CD4-positive, alpha-beta memory T cell (primary cell): ENCODE data around the gene ODAD3. TPM values are rescaled to one million over a fixed set of nuclear protein-coding genes. Genes with fewer than 3 reads are reported as not detected.
"Not testable (repeated sequence)": the region's sequence is repeated elsewhere in the genome, so short reads cannot be mapped to it uniquely, and the experiment has no call there.

Source experiments
- CTCF ChIA-PET: fragments of 350-600 bp; sonication (Branson Sonifier 250); formaldehyde crosslinking; loops from one replicate; lab custom pipeline; 2021; ENCODE audit warnings: inconsistent platforms; ENCODE audit not compliant: partially characterized antibody; lab: Charles Lee
- POLR2A ChIA-PET: fragments of 350-600 bp; sonication (Branson Sonifier 250); formaldehyde crosslinking; loops from one replicate; lab custom pipeline; 2021; ENCODE audit not compliant: partially characterized antibody; lab: Charles Lee
- DNase-seq, 5 donors: peaks; one replicate each; pipeline versions ENCODE4 v3.0.0 to v3.0.0-alpha.2; 2020 to 2022; ENCODE audit warnings: mixed read lengths in 1 of 5
- H3K27ac ChIP-seq: one replicate; pipeline ENCODE4 v1.7.0; 2013; ENCODE audit warnings: low read depth, low read length
- H3K27me3 ChIP-seq: 2 replicates; pipeline ENCODE4 v1.7.0; 2013; ENCODE audit warnings: mild to moderate bottlenecking, low read length, moderate library complexity; ENCODE audit not compliant: insufficient read depth
- H3K36me3 ChIP-seq: 2 replicates; pipeline ENCODE4 v1.7.0; 2013; ENCODE audit warnings: mild to moderate bottlenecking, low read length, moderate library complexity; ENCODE audit not compliant: insufficient read depth
- H3K4me1 ChIP-seq: 2 replicates; pipeline ENCODE4 v1.7.0; 2013; ENCODE audit warnings: mild to moderate bottlenecking, low read length, moderate library complexity; ENCODE audit not compliant: insufficient read depth
- H3K4me3 ChIP-seq, 2 donors: one replicate each; pipeline ENCODE4 v1.7.0; 2013; ENCODE audit warnings: low read length in 2 of 2, mild to moderate bottlenecking in 1 of 2
- H3K9me3 ChIP-seq, 2 donors: one replicate each; pipeline ENCODE4 v1.7.0; 2013; ENCODE audit warnings: low read length in 2 of 2, control low read depth in 1 of 2; ENCODE audit not compliant: control insufficient read depth in 1 of 2
- H3K27ac Mint-ChIP-seq, 7 donors: one replicate each; pipeline ENCODE4 v1.8.0; 2020 to 2021; ENCODE audit warnings: mixed read lengths in 7 of 7, mild to moderate bottlenecking in 6 of 7, inconsistent platforms in 3 of 7, moderate library complexity in 3 of 7
- H3K27me3 Mint-ChIP-seq, 2 donors: one replicate each; pipeline ENCODE4 v1.8.0; 2020 to 2021; ENCODE audit warnings: mixed read lengths in 2 of 2
- H3K36me3 Mint-ChIP-seq, 2 donors: one replicate each; pipeline ENCODE4 v1.8.0; 2020 to 2021; ENCODE audit warnings: mixed read lengths in 2 of 2, inconsistent platforms in 1 of 2, mild to moderate bottlenecking in 1 of 2
- H3K4me1 Mint-ChIP-seq, 4 donors: one replicate each; pipeline ENCODE4 v1.8.0; 2020 to 2021; ENCODE audit warnings: mixed read lengths in 4 of 4, mild to moderate bottlenecking in 1 of 4
- H3K4me3 Mint-ChIP-seq, 8 donors: one replicate each; pipeline ENCODE4 v1.8.0; 2020 to 2021; ENCODE audit warnings: mixed read lengths in 8 of 8, mild to moderate bottlenecking in 7 of 8, moderate library complexity in 6 of 8, inconsistent platforms in 3 of 8
- H3K9me3 Mint-ChIP-seq, 8 donors: one replicate each; pipeline ENCODE4 v1.8.0; 2020 to 2021; ENCODE audit warnings: mixed read lengths in 8 of 8, mild to moderate bottlenecking in 5 of 8, inconsistent platforms in 3 of 8, moderate library complexity in 1 of 8
- intact Hi-C: fragments of 100-400 bp; cut with micrococcal nuclease; formaldehyde crosslinking; loops from one replicate; pipeline ENCODE4 v1.15.1; 2023
- polyA plus RNA-seq, 2 donors: library from polyadenylated mRNA; unstranded; fragments of 300-500 nt; fragmentation: Illumina TruSeq; gene quantifications; one replicate each; pipeline ENCODE4 v1.2.3, GENCODE V29; 2021
- total RNA-seq, 2 experiments: library from RNA; stranded (reverse); gene quantifications; one replicate each; pipeline ENCODE4 v1.2.3, GENCODE V29; 2021

Gene ODAD3
- total and polyA plus RNA-seq, 4 experiments from 2014 or later: not detected

GRCh38 chr19:11434703-11435056 is 241 bp downstream of the ODAD3 start:
- Histone ChIP-seq H3K27me3 (no peaks in the 10 kb centered on the region), H3K4me3 (peak overlapping the region; percentile 95 to 97), H3K27ac (peak overlapping the region; percentile 74), H3K9me3 (no peaks in the 10 kb centered on the region), H3K4me1 (peaks cover 19% of the 10 kb centered on the region), H3K36me3 (peaks cover 14% of the 10 kb centered on the region)
- peak overlapping the region; percentile 97 to 100 (median 99) for H3K4me3 Mint-ChIP-seq
- ChIA-PET CTCF (interaction anchor here (0.6 to 4.0 kb wide), 6 partner anchors 8 to 94 kb away, joined by 3 to 22 read pairs (median 7); partner anchors contain the start of gene EPOR), POLR2A (interaction anchor here (0.9 to 3.0 kb wide), 9 partner anchors 13 to 1616 kb away, joined by 3 to 32 read pairs (median 4); partner anchors contain the start of genes FBXL12 and SWSAP1)
- DNase-seq: no peak
- peaks cover 2 to 3% of the 10 kb centered on the region in 2 donors for H3K27me3 Mint-ChIP-seq
- intact Hi-C loops: loop anchor here (1.0 kb wide), 10 partner anchors 12 to 279 kb away; partner anchors contain the start of genes CCDC159, ECSIT, ELOF1 and SPC24
- H3K27ac Mint-ChIP-seq: peak overlapping the region; percentile 95 to 100 (median 98)
- peaks cover 11 to 18% of the 10 kb centered on the region in 2 donors for H3K36me3 Mint-ChIP-seq
- H3K4me1 Mint-ChIP-seq: peaks cover 14 to 31% (median 23%) of the 10 kb centered on the region in 4 donors
- peaks cover 0 to 4% (median 0%) of the 10 kb centered on the region in 8 donors for H3K9me3 Mint-ChIP-seq

GRCh38 chr19:11433526-11433925 is 1.4 kb downstream of the ODAD3 start:
- intact Hi-C loops, H3K27ac ChIP-seq, H3K4me3 ChIP-seq, H3K27me3 Mint-ChIP-seq, H3K9me3 ChIP-seq, H3K36me3 ChIP-seq, H3K27me3 ChIP-seq, H3K9me3 Mint-ChIP-seq, DNase-seq: not testable (repeated sequence)
- H3K27ac Mint-ChIP-seq: peak overlapping the region in 2 of 7 donors; percentile 41 to 60
- CTCF ChIA-PET: interaction anchor here (1.7 to 4.0 kb wide), 3 partner anchors 49 to 59 kb away, joined by 6 to 22 read pairs (median 16); partner anchors contain the start of gene SWSAP1
- peaks cover 11 to 15% of the 10 kb centered on the region in 2 donors for H3K36me3 Mint-ChIP-seq
- H3K4me3 Mint-ChIP-seq: peak overlapping the region in 2 of 8 donors; percentile 8 to 46
- H3K4me1 ChIP-seq: peaks cover 19% of the 10 kb centered on the region
- peaks cover 14 to 31% (median 23%) of the 10 kb centered on the region in 4 donors for H3K4me1 Mint-ChIP-seq
- POLR2A ChIA-PET: interaction anchor here (0.8 kb wide), 1 partner anchor 56 kb away, joined by 4 read pairs; no protein-coding TSS in a partner anchor

- peaks cover 23% of the 10 kb centered on the region for H3K27me3 ChIP-seq
- POLR2A ChIA-PET: no interaction called here
- CTCF ChIA-PET: interaction anchor here (0.9 to 1.2 kb wide), 2 partner anchors 8 to 133 kb away, joined by 3 to 4 read pairs; partner anchors contain the start of gene ODAD3
These were observed 8.3 kb downstream of the ODAD3 start for GRCh38 chr19:11426656-11427055.

GRCh38 chr19:11425719-11426457 is 9.0 kb downstream of the ODAD3 start:
- Mint-ChIP-seq H3K36me3 (no peaks in the 10 kb centered on the region), H3K27ac (no peak overlapping the region), H3K9me3 (no peaks in the 10 kb centered on the region), H3K27me3 (peaks cover 24 to 27% of the 10 kb centered on the region in 2 donors), H3K4me1 (peaks cover 8 to 31% (median 26%) of the 10 kb centered on the region in 4 donors), H3K4me3 (no peak overlapping the region)
- ChIA-PET CTCF (interaction anchor here (1.2 kb wide), 1 partner anchor 9 kb away, joined by 3 read pairs; the partner anchor contains the start of gene ODAD3), POLR2A (no interaction called here)
- no peaks in the 10 kb centered on the region for H3K36me3 ChIP-seq
- H3K9me3 ChIP-seq: no peaks in the 10 kb centered on the region
- no peak for DNase-seq
- H3K4me1 ChIP-seq: peaks cover 32% of the 10 kb centered on the region
- intact Hi-C loops: no loop called here
- H3K27me3 ChIP-seq: peaks cover 31% of the 10 kb centered on the region
- H3K4me3 ChIP-seq: no peak overlapping the region
- no peak overlapping the region for H3K27ac ChIP-seq

More at GRCh38 chr19:11426656-11427055, 8.3 kb downstream of the ODAD3 start:
- Mint-ChIP-seq H3K36me3 (no peaks in the 10 kb centered on the region), H3K4me1 (peaks cover 3 to 23% (median 20%) of the 10 kb centered on the region in 4 donors), H3K4me3 (no peak overlapping the region), H3K27me3 (peaks cover 16 to 22% of the 10 kb centered on the region in 2 donors), H3K27ac (no peak overlapping the region), H3K9me3 (no peaks in the 10 kb centered on the region)
- H3K9me3 ChIP-seq: no peaks in the 10 kb centered on the region
- H3K27ac ChIP-seq: no peak overlapping the region
- no peaks in the 10 kb centered on the region for H3K36me3 ChIP-seq
- peaks cover 24% of the 10 kb centered on the region for H3K4me1 ChIP-seq
- no peak overlapping the region for H3K4me3 ChIP-seq
- no peak for DNase-seq
- intact Hi-C loops: no loop called here

- Mint-ChIP-seq H3K9me3 (no peaks in the 10 kb centered on the region), H3K27ac (no peak overlapping the region), H3K36me3 (no peaks in the 10 kb centered on the region), H3K4me3 (peak overlapping the region in 3 of 8 donors; percentile 12 to 24 (median 14)), H3K27me3 (peaks cover 35 to 38% of the 10 kb centered on the region in 2 donors), H3K4me1 (peaks cover 13 to 42% (median 35%) of the 10 kb centered on the region in 4 donors)
- CTCF ChIA-PET: interaction anchor here (1.0 to 1.1 kb wide), 2 partner anchors 18 to 42 kb away, joined by 3 read pairs; no protein-coding TSS in a partner anchor
- Histone ChIP-seq H3K4me1 (peaks cover 42% of the 10 kb centered on the region), H3K27ac (no peak overlapping the region), H3K9me3 (no peaks in the 10 kb centered on the region), H3K4me3 (no peak overlapping the region), H3K27me3 (peaks cover 43% of the 10 kb centered on the region), H3K36me3 (no peaks in the 10 kb centered on the region)
- POLR2A ChIA-PET: interaction anchor here (1.1 to 1.6 kb wide), 3 partner anchors 37 to 77 kb away, joined by 3 to 4 read pairs (median 4); partner anchors contain the start of genes CCDC159 and TMEM205
- intact Hi-C loops: loop anchor here (5.0 kb wide), 1 partner anchor 41 kb away; the partner anchor contains the start of gene EPOR
- DNase-seq: no peak
These were observed 11.1 kb downstream of the ODAD3 start for GRCh38 chr19:11423791-11424181.

- Histone ChIP-seq H3K36me3 (no peaks in the 10 kb centered on the region), H3K27ac (no peak overlapping the region), H3K27me3 (peaks cover 43% of the 10 kb centered on the region), H3K9me3 (no peaks in the 10 kb centered on the region), H3K4me1 (peaks cover 48% of the 10 kb centered on the region), H3K4me3 (no peak overlapping the region)
- intact Hi-C loops: loop anchor here (5.0 kb wide), 1 partner anchor 41 kb away; the partner anchor contains the start of gene EPOR
- ChIA-PET CTCF (interaction anchor here (1.0 to 1.2 kb wide), 4 partner anchors 10 to 42 kb away, joined by 3 to 4 read pairs (median 4); partner anchors contain the start of gene PRKCSH), POLR2A (interaction anchor here (0.7 to 2.3 kb wide), 6 partner anchors 36 to 77 kb away, joined by 3 to 11 read pairs (median 4); partner anchors contain the start of genes CCDC159 and TMEM205)
- Mint-ChIP-seq H3K9me3 (no peaks in the 10 kb centered on the region), H3K27ac (no peak overlapping the region), H3K4me1 (peaks cover 13 to 47% (median 36%) of the 10 kb centered on the region in 4 donors), H3K4me3 (peak overlapping the region in 6 of 8 donors; percentile 72 to 89 (median 82)), H3K27me3 (peaks cover 36 to 42% of the 10 kb centered on the region in 2 donors), H3K36me3 (no peaks in the 10 kb centered on the region)
- no peak for DNase-seq
These were observed 11.6 kb downstream of the ODAD3 start for GRCh38 chr19:11423164-11423790.
